ENCODE measurements around the gene TMEM145. TPM values are rescaled to one million over a fixed set of nuclear protein-coding genes. Genes with fewer than 3 reads are reported as not detected.
"Not testable (repeated sequence)": the region's sequence is repeated elsewhere in the genome, so short reads cannot be mapped to it uniquely, and the experiment has no call there.

Gene TMEM145
- total RNA-seq (2021) (4.9 and 5.7 TPM in 2 replicates), Bru-seq, nascent RNA (percentile 22 among the genes with signal in this experiment), BruChase-seq, experiment 1, labeled RNA remaining after a 2-hour chase (percentile 29 among the genes with signal in this experiment), BruChase-seq, experiment 2, labeled RNA remaining after a 6-hour chase (percentile 39 among the genes with signal in this experiment)
- long read RNA-seq, partial matches to known transcripts = 0 of 3 reads
- long read RNA-seq, other reads (novel, unspliced or antisense) = 3 of 3 reads

DNA sequence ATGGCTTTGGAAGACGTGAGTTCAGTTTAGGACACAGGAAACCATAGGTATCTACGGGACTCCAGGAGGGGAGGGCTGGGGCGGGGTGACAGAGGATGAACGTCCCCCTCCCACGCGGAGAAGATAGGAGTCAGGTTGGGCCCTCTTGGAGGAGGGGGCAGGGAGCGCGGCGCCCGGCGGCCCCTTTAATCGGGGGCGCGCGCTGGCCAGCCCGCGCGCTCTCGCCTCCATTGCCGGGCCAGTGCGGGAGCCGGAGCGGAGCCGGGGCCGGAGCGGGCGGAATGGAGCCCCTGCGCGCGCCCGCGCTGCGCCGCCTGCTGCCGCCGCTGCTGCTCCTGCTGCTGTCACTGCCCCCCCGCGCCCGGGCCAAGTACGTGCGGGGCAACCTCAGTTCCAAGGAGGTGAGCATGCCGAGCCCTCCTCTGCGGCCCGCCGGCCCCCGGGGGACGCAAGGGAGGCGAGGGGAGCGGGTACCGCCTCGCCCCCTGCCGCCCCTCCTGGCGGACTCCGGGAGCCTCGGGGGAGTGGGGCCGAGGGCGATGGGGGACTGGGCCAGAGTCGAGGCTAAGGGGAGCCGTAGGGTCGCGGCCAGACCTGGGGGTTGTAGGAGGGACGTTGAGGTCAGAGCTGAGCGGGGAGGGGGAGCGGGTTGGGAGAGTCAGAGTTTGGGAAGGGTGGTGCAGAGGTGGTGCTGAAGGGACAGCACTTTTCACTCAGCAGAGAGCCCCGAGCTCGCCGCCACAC lies at the start of gene TMEM145:
Gene TMEM145, plus strand, starts transcription at position 214 of the 744 bp plus-strand sequence. Its CDS starts 68 bp downstream, at position 282.
- no peak within 1 kb of the TSS for H3K27ac ChIP-seq (ENCODE audit: low read depth, low read length, poor library complexity, severe bottlenecking)
- H3K4me1 ChIP-seq (ENCODE audit: insufficient read depth, low read length, poor library complexity, severe bottlenecking) = no peaks in the 10 kb centered on the region
- TF ChIP-seq CTCF (conservative IDR thresholded peaks at IDR 0.05; ENCODE audit: low read depth, low read length) (peak; percentile 34; the same call in 1 of the 2 replicates), EZH2 (IDR thresholded peaks at IDR 0.05; ENCODE audit: borderline replicate concordance, low read depth, low read length, poor library complexity, severe bottlenecking) (no peak)
- H3K9me3 ChIP-seq (ENCODE audit: low read depth, low read length, poor library complexity, severe bottlenecking) = no peaks in the 10 kb centered on the region
- ChIA-PET POLR2A (ENCODE audit: low non-redundant PET) (no interaction called here), CTCF (no interaction called here)
- no peaks in the 10 kb centered on the region for H3K27me3 ChIP-seq (replicated peaks; ENCODE audit: insufficient read depth, low read depth, low read length, poor library complexity)
- peak; percentile 68 for DNase-seq (ENCODE audit: low spot score)
- intact Hi-C loops (cut with micrococcal nuclease; ENCODE audit: unreplicated experiment) = no loop called here
- BruUV-seq (replicated peaks) = no TSS peak
- H3K4me3 ChIP-seq (ENCODE audit: low read depth, low read length, poor library complexity, severe bottlenecking) = peak within 1 kb of the TSS; percentile 66
- H3K36me3 ChIP-seq (ENCODE audit: insufficient read depth, low read length, poor library complexity, severe bottlenecking) = no peaks in the 10 kb centered on the region

DNA sequence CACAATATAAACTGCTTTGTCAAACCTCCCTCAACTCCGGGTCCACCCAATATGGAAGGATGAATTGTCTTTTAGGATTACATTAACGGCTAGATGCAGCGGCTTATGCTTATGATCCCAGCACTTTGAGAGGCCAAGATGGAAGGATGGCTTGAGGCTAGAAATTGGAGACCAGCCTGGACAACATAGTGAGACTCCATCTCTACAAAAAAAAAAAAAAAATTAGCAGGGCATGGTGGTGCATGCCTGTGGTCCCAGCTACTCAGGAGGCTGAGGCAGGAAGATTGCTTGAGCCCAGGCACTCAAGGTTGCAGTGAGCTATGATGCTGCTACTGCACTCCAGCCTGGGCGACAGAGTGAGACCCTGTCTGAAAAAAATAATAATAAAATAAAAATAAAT lies 47.0 kb upstream of the TMEM145 start:
- intact Hi-C loops (cut with micrococcal nuclease; ENCODE audit: unreplicated experiment); DNase-seq (ENCODE audit: low spot score); H3K27ac ChIP-seq (ENCODE audit: low read depth, low read length, poor library complexity, severe bottlenecking); H3K27me3 ChIP-seq (replicated peaks; ENCODE audit: insufficient read depth, low read depth, low read length, poor library complexity); H3K4me3 ChIP-seq (ENCODE audit: low read depth, low read length, poor library complexity, severe bottlenecking); CTCF ChIA-PET; POLR2A ChIA-PET (ENCODE audit: low non-redundant PET); H3K9me3 ChIP-seq (ENCODE audit: low read depth, low read length, poor library complexity, severe bottlenecking); BruUV-seq (replicated peaks); H3K36me3 ChIP-seq (ENCODE audit: insufficient read depth, low read length, poor library complexity, severe bottlenecking): not testable (repeated sequence)
- peaks cover 18% of the 10 kb centered on the region for H3K4me1 ChIP-seq (ENCODE audit: insufficient read depth, low read length, poor library complexity, severe bottlenecking)

- BruUV-seq (replicated peaks); H3K27me3 ChIP-seq (replicated peaks; ENCODE audit: insufficient read depth, low read depth, low read length, poor library complexity); DNase-seq (ENCODE audit: low spot score); intact Hi-C loops (cut with micrococcal nuclease; ENCODE audit: unreplicated experiment); H3K9me3 ChIP-seq (ENCODE audit: low read depth, low read length, poor library complexity, severe bottlenecking); CTCF ChIA-PET; H3K36me3 ChIP-seq (ENCODE audit: insufficient read depth, low read length, poor library complexity, severe bottlenecking): not testable (repeated sequence)
- H3K4me1 ChIP-seq (ENCODE audit: insufficient read depth, low read length, poor library complexity, severe bottlenecking) = peaks cover 18% of the 10 kb centered on the region
- peak overlapping the region; percentile 99 for H3K27ac ChIP-seq (ENCODE audit: low read depth, low read length, poor library complexity, severe bottlenecking)
- POLR2A ChIA-PET (ENCODE audit: low non-redundant PET) = interaction anchor here (0.7 kb wide), 1 partner anchor 46 kb away, joined by 3 read pairs; no protein-coding TSS in a partner anchor
- peak overlapping the region; percentile 62 for H3K4me3 ChIP-seq (ENCODE audit: low read depth, low read length, poor library complexity, severe bottlenecking)
These were observed 46.0 kb upstream of the TMEM145 start for GRCh38 chr19:42266928-42267603.

GRCh38 chr19:42267644-42268141 lies 45.4 kb upstream of the TMEM145 start:
- H3K36me3 ChIP-seq (ENCODE audit: insufficient read depth, low read length, poor library complexity, severe bottlenecking) = no peaks in the 10 kb centered on the region
- CTCF ChIA-PET = no interaction called here
- no peaks in the 10 kb centered on the region for H3K27me3 ChIP-seq (replicated peaks; ENCODE audit: insufficient read depth, low read depth, low read length, poor library complexity)
- peak overlapping the region; percentile 62 for H3K4me3 ChIP-seq (ENCODE audit: low read depth, low read length, poor library complexity, severe bottlenecking)
- intact Hi-C loops (cut with micrococcal nuclease; ENCODE audit: unreplicated experiment) = loop anchor here (2.0 kb wide), 1 partner anchor 13 kb away; the partner anchor contains the start of gene ERF
- POLR2A ChIA-PET (ENCODE audit: low non-redundant PET) = interaction anchor here (0.7 kb wide), 1 partner anchor 47 kb away, joined by 3 read pairs; no protein-coding TSS in a partner anchor
- TF ChIP-seq CTCF (conservative IDR thresholded peaks at IDR 0.05; ENCODE audit: low read depth, low read length) = no peak
- no peak for TF ChIP-seq EZH2 (IDR thresholded peaks at IDR 0.05; ENCODE audit: borderline replicate concordance, low read depth, low read length, poor library complexity, severe bottlenecking)
- DNase-seq (ENCODE audit: low spot score) = no peak
- peaks cover 18% of the 10 kb centered on the region for H3K4me1 ChIP-seq (ENCODE audit: insufficient read depth, low read length, poor library complexity, severe bottlenecking)
- no peaks in the 10 kb centered on the region for H3K9me3 ChIP-seq (ENCODE audit: low read depth, low read length, poor library complexity, severe bottlenecking)
- TSS peak; percentile 97 for BruUV-seq (replicated peaks)
- peak overlapping the region; percentile 99 for H3K27ac ChIP-seq (ENCODE audit: low read depth, low read length, poor library complexity, severe bottlenecking)

Data from A673 (cell line).